Stimulated activated CD8-positive, alpha-beta memory T cell treated with anti-CD3 and anti-CD28 coated beads, Interleukin-7, amount 100 ng/mL, for 4 hours (primary cell): ENCODE measurements around the gene ACADVL.
A peak's percentile ranks its signal among the peaks of the same experiment; 100 is the strongest.
"Not testable (repeated sequence)": the region's sequence is repeated elsewhere in the genome, so short reads cannot be mapped to it uniquely, and the experiment has no call there.

Experiments used
- DNase-seq, 2 donors: peaks; one replicate each; pipeline ENCODE4 v3.0.0-alpha.2; 2020; ENCODE audit warnings: low read depth in 2 of 2

The ACADVL gene

GRCh38 chr17:7235693-7236665 is 16.2 kb downstream of the ACADVL start:
- DNase-seq = no peak

GRCh38 chr17:7236808-7237207 is 17.1 kb downstream of the ACADVL start:
- DNase-seq = no peak

- no peak for DNase-seq
Observed at GRCh38 chr17:7237266-7237760, 17.6 kb downstream of the ACADVL start.

DNA sequence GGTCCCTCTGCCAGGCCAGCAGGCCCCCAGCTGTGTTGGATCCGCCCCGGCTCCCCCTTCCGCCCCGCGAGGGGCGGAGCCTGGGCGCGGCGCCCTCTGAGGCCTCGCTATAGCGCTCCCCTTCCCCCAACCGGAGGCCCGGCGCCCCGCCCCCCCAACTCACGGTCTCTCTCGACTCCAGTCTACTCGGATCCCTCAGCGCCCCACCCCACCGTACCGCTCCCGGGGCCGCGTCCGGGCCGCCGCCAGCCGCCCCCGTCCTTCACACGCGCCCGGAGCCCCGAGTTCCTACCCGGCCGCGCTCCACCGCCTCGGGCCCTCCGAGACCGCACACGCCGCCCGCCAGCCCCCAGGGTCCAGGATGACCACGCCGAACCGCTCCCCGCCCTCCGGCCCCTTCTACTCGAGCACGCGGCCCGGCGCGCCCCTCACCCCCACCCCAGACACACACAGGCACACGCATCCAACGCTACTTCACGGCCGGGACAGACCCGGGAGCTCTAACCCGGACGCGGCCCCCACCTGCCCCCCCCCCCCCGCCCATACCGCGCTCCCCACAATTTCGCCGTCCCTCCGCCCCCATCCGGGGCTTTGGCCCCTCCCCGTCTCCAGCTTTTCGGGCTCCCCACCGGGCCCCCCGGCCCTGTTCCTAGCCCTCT is 18.2 kb downstream of the ACADVL start:
- DNase-seq = peak; percentile 80 to 87

DNA sequence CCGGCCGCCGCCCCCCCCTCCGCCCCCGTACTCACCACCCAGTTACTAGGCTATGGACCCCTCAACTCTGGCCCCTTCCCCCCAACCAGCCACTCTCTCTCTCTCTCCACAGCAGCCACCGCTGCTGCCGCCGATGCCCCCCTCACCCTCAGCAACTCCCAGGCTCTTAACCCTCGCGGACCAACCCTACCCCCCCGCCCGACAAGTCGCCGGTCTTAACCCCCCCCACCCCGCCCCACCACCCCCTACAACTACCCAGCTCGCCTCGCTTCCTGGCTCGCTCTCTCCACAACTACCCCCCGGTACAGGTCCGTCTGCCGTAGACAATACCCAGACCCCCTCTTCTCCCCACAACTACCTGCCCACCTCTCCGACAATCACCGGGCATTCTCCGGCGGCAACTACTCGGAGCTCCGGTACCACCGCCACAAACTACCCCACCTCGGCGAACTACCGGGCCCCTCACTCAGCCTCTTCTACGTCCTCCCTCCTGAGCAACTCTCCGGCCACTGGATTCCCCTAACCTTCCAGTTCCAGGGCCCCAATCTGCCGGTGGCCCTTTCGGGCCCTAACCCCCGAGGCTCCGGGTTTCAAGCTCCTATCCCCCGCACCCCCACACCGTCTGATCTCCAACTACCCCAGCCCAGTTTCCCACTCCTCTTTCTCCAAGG is 18.8 kb downstream of the ACADVL start:
- DNase-seq = no peak

DNA sequence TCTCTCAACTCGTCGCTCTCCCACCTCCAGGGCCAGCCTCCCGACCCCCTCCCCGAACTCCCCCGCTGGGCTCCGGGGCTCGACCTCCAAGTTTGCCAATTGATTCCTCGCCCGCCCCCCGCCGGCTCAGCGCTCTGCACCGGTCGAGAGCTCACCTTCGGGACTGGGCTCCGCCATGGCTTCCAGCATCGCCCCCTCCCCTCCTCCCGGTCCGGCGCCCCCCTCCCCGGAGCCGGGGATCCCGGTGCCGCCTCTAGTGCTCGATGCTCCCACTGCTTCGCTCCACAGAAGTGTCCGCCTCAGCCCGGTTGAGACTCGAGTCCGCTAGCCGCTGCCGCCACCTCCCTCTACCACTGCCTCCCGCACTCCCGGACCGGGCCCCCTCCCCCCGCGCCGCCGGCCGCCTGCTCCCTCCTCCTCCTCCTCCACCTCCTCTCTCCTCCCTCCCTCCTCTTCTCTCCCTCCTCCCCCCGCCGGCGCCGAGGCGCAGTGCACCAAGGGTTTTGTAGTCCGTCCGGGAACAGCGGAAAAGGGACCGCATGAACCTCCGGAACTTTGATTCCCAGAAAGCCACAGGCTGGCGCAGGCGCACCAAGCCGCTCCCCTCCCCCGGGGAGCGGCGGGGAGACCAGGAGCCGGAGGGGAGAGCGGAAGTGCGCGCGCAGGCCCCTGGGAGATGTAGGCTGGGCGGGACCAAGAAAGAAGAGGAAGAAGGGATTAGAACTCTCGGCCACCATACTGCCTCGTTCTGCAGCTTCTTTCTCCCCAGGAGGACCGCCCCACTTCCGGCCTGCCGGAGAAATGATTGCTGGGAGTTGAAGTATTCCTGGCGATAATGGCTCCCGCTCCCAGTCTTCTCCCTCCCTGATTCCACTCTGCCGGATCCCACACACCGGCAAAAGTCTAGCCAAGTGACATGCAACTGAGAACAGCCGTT is 19.6 kb downstream of the ACADVL start, which contains the start of gene PHF23:
PHF23 (minus strand) TSS at position 367 of the 937 bp plus-strand sequence; CDS start at position 189, 178 bp downstream.
- peak; percentile 97 to 98 for DNase-seq

DNA sequence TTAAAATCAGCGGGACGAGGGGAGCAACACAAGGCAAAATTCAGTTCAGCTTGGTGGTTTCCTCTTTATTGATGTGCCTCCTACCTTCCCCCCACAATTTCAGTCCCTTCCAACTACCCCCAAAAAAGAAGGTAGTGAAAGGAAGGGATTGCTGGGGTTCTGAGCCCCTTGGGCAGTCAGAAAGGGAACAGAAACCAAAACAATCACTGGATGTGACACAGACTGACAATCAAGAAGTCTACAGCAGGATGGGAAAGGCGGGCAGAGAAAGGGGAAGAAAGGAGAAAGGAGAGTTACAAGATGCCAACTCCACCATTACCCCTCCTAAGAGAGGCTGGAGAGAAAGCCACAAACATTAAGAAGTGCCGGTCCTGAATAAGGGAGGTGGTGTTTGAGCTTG is 20.6 kb downstream of the ACADVL start:
- no peak for DNase-seq

DNA sequence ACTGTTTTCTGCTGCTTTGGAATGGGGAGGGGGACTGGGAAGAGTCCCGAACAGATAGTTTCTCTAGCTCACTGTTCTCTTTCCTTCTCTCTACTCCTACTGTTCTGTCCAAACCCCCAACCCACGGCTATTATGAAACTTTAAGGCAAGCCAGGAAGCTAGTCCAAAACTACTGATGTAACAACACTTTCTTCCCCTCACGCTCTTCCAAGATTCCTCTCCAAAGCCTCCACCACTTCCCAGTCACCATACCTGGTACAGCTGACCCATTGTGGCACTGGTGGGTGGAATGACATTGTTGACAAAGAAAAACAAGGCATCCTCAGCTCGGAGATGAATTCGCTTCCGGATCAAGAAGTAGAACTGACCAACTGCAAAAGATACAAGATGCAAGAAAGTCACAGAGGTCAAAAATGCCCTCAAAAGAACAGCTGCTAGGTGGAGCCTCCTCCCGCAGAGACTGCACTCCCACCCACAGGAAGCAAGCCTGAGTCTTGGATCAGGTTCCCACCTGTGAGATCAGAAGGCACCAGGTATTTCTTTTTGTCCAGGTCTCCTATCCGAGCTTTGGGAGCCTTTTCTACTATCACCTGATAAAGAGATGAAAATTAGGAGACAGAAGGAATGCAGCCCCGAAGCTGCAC is 21.5 kb downstream of the ACADVL start:
- DNase-seq = no peak

DNA sequence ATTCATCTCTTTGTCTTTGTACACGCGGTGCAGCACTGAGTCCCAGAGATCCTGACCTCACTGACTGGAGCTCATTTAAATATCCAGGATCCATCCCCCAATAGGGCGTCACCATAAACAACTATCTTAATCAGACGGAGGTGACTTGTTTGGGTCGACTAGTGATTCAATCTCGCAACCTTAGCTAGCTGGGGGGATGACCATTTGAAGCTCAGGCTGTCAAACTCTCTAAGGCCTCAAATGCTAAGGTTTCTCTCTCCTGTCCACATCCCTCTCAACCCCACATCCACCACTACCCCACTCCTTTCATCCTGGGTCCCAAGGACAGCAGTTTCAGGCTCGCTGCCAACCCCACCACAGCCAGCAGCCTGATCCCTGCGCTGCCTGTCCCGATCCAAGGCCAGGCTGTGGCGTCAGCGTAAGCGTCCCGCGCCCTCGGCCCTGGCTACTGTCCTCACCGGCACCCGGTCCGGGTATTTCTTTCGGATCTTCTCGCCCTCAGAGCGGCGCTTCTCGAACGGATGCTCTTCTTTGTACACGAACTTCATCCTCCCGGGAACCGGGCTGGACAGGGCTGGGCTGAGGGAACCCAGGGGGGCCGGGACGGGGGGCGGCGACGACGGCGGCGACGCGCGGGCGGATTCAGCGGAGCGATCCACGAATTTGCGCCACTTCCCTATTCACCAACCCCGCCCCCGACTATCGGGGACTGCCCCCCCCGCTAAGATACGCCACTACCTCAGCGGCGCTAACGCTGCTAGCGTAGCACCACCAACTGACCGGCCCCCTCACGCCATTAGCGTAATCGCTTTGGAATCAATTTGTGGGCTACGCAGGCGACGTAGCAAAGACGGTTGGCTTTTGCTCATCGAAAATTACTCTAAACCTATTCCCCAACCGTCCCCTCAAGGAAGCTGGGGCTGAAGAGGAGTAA is 22.3 kb downstream of the ACADVL start, which contains the start of gene GABARAP:
GABARAP (minus strand) TSS at position 667 of the 934 bp plus-strand sequence; CDS start at position 548, 119 bp downstream.
- peak; percentile 89 for DNase-seq

- peak; percentile 89 to 91 for DNase-seq
Observed at GRCh38 chr17:7242717-7243452, 23.1 kb downstream of the ACADVL start.

DNA sequence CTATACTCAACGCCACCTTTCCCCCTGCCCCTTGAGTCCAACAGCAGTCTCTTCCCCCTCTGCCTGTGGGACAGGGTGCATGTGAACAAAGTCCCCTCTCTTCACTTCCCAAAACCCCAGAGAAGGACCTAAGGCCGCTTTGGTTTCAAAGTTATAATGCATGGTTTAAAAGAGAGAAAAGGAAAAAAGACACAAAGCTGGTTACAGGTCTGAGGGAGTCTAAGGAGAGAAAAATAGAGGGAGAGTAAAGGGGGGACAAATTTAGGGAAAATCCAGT is 23.7 kb downstream of the ACADVL start:
- no peak for DNase-seq

DNA sequence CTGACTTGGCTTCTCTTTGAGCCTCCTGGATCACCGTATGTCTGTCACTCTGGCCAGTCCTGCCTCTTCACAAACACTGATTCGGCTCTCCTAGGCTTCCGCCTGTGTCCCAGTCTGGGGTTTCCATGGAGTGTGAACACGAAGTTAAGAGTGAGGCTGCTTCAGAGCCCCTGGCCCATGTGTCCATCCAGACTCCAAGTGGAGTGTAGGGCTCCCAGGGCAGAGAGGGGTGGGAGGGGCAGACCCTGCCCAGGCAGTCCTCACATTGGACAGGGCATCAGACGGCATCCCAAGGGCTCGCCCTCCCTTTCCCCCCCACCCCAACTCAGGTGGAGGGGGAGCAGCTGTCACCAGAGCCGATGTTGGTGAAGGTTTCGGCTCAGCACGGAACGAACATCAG is 24.1 kb downstream of the ACADVL start:
- not testable (repeated sequence) for DNase-seq

DNA sequence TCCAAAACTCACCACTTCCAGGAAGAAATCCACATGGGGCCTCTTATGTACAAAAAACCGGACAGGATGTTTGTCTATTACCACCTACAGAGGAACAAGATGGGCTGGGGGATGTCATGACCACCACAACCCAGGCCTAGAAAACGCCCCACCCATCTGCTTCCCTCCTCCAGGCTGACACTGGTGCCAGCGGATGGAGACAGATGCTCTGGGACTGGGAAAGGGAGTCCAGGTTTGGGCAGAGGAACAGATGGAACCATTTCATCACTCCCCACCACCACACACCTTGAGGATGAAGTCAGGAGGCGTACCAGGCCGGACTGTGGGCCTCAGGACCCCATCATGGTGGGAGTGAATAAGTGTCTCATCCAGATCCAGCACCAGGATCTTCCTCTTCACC is 27.0 kb downstream of the ACADVL start:
- DNase-seq = no peak

GRCh38 chr17:7248796-7249195 is 29.1 kb downstream of the ACADVL start:
- DNase-seq = no peak

DNA sequence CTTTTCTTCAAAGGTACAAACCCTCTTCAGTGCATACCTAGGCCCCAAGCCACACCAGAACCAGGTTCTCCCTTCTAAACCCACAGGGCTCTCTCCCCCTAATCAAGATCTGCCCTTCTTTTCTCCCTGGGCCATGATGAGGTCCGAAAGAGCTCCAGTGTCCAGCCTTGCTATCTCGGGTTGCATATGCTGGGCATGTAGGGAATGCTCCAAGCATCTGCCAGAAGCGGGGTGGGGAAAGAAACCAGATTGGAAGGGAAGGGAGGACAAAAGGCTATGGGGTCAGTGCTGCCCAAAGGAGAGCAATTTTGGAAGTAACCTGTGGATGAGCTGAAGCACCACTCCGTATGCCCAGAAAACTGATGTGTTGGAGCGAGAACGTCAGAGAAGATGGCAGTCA is 29.5 kb downstream of the ACADVL start:
- DNase-seq = no peak

- no peak for DNase-seq
Observed at GRCh38 chr17:7249830-7250229, 30.1 kb downstream of the ACADVL start.

- no peak for DNase-seq
Observed at GRCh38 chr17:7250695-7251627, 31.2 kb downstream of the ACADVL start.
